MM.1S (cell line): ENCODE measurements around the gene NALCN.

Experiments used
- DNase-seq: peaks from one replicate; pipeline ENCODE4 v3.0.0-alpha.2; 2015
- H2AFZ ChIP-seq: fragments of 300-600 bp; sonication (generic); 2 replicates; pipeline ENCODE4 v1.6.0; 2016; ENCODE audit warnings: antibody characterized with exemption, low read length
- H3F3A ChIP-seq: fragments of 300-600 bp; sonication (generic); 2 replicates; pipeline ENCODE4 v1.6.1; 2016; ENCODE audit warnings: mild to moderate bottlenecking, antibody characterized with exemption, low read length, moderate library complexity, mixed read lengths; ENCODE audit not compliant: insufficient read depth
- H3K27ac ChIP-seq: fragments of 300-600 bp; sonication (generic); 2 replicates; pipeline ENCODE4 v1.5.1; 2016; ENCODE audit warnings: mild to moderate bottlenecking, low read length
- H3K27me3 ChIP-seq: fragments of 300-600 bp; sonication (generic); replicated peaks from 2 replicates; pipeline ENCODE4 v1.6.0; 2016; ENCODE audit warnings: low read length; ENCODE audit not compliant: insufficient read depth
- H3K36me3 ChIP-seq: fragments of 300-600 bp; sonication (generic); replicated peaks from 2 replicates; pipeline ENCODE4 v1.6.1; 2016; ENCODE audit warnings: mild to moderate bottlenecking, low read length, mixed read lengths; ENCODE audit not compliant: insufficient read depth
- H3K4me1 ChIP-seq: fragments of 300-600 bp; sonication (generic); 2 replicates; pipeline ENCODE4 v1.6.1; 2016; ENCODE audit warnings: low read length, mixed read lengths
- H3K4me2 ChIP-seq: fragments of 300-600 bp; sonication (generic); 2 replicates; pipeline ENCODE4 v1.6.0; 2016; ENCODE audit warnings: low read depth, low read length
- H3K4me3 ChIP-seq: fragments of 300-600 bp; sonication (generic); 2 replicates; pipeline ENCODE4 v1.5.1; 2016; ENCODE audit warnings: low read length, mixed read lengths
- H3K79me2 ChIP-seq: fragments of 300-600 bp; sonication (generic); 2 replicates; pipeline ENCODE4 v1.6.1; 2016; ENCODE audit warnings: mixed run types, low read length, mixed read lengths
- H3K9ac ChIP-seq: fragments of 300-600 bp; sonication (generic); 2 replicates; pipeline ENCODE4 v1.6.1; 2016; ENCODE audit warnings: low read length, mixed read lengths
- H3K9me2 ChIP-seq: fragments of 300-600 bp; sonication (generic); replicated peaks from 2 replicates; pipeline ENCODE4 v1.6.1; 2016; ENCODE audit warnings: mild to moderate bottlenecking, low read length, mixed read lengths; ENCODE audit not compliant: insufficient read depth
- H3K9me3 ChIP-seq: fragments of 300-600 bp; sonication (generic); replicated peaks from 2 replicates; pipeline ENCODE4 v1.6.1; 2016; ENCODE audit warnings: mild to moderate bottlenecking, low read length, mixed read lengths; ENCODE audit not compliant: insufficient read depth
- H4K20me1 ChIP-seq: fragments of 300-600 bp; sonication (generic); 2 replicates; pipeline ENCODE4 v1.6.1; 2016; ENCODE audit warnings: mild to moderate bottlenecking, low read length, moderate library complexity, mixed read lengths; ENCODE audit not compliant: insufficient read depth
- CTCF ChIP-seq: fragments of 300-600 bp; sonication (generic); IDR thresholded peaks from 2 replicates; pipeline ENCODE4 v1.5.1; 2016; ENCODE audit warnings: antibody characterized with exemption, low read length, mixed read lengths
- EZH2 ChIP-seq: fragments of 300-600 bp; sonication (generic); optimal IDR thresholded peaks from 2 replicates; pipeline ENCODE3; 2017; ENCODE audit warnings: low read depth, mild to moderate bottlenecking, antibody characterized with exemption, low read length, mixed read lengths
- EZH2phosphoT487 ChIP-seq: fragments of 300-600 bp; sonication (generic); IDR thresholded peaks from 2 replicates; pipeline ENCODE4 v1.6.1; 2018; ENCODE audit warnings: antibody characterized with exemption, low read length

Gene NALCN

GRCh38 chr13:101425156-101425471 lies 8.8 kb upstream of the NALCN start:
- Histone ChIP-seq H3K9me3 (no peaks in the 10 kb centered on the region), H3K4me1 (no peaks in the 10 kb centered on the region), H3F3A (no peaks in the 10 kb centered on the region), H3K79me2 (no peaks in the 10 kb centered on the region), H3K27me3 (no peaks in the 10 kb centered on the region), H4K20me1 (no peaks in the 10 kb centered on the region), H3K36me3 (no peaks in the 10 kb centered on the region), H2AFZ (no peak overlapping the region), H3K9me2 (no peaks in the 10 kb centered on the region), H3K4me3 (no peak overlapping the region), H3K9ac (no peak overlapping the region), H3K27ac (no peak overlapping the region), H3K4me2 (no peak overlapping the region)
- TF ChIP-seq CTCF (no peak), EZH2phosphoT487 (no peak), EZH2 (no peak)
- DNase-seq, result no peak

- H3K36me3 ChIP-seq, result no peaks in the 10 kb centered on the region
- no peak overlapping the region for H3K27ac ChIP-seq
- no peaks in the 10 kb centered on the region for H3K9me3 ChIP-seq
- no peaks in the 10 kb centered on the region for H4K20me1 ChIP-seq
- DNase-seq, result no peak
- H3K79me2 ChIP-seq, result no peaks in the 10 kb centered on the region
- no peak overlapping the region for H3K4me2 ChIP-seq
- H3K9ac ChIP-seq, result no peak overlapping the region
- no peak overlapping the region for H2AFZ ChIP-seq
- H3K9me2 ChIP-seq, result no peaks in the 10 kb centered on the region
- H3K27me3 ChIP-seq, result no peaks in the 10 kb centered on the region
- no peaks in the 10 kb centered on the region for H3F3A ChIP-seq
- H3K4me3 ChIP-seq, result no peak overlapping the region
- H3K4me1 ChIP-seq, result no peaks in the 10 kb centered on the region
- no peak for TF ChIP-seq CTCF
- TF ChIP-seq EZH2phosphoT487, result no peak
- no peak for TF ChIP-seq EZH2
Observed at GRCh38 chr13:101424381-101425155, 8.3 kb upstream of the NALCN start.

- Histone ChIP-seq H3K36me3 (no peaks in the 10 kb centered on the region), H3K9me2 (no peaks in the 10 kb centered on the region), H2AFZ (no peak overlapping the region), H3K79me2 (no peaks in the 10 kb centered on the region), H4K20me1 (no peaks in the 10 kb centered on the region), H3K9me3 (no peaks in the 10 kb centered on the region), H3K4me2 (no peak overlapping the region), H3F3A (no peaks in the 10 kb centered on the region), H3K4me3 (no peak overlapping the region), H3K27ac (no peak overlapping the region), H3K27me3 (no peaks in the 10 kb centered on the region), H3K4me1 (no peaks in the 10 kb centered on the region), H3K9ac (no peak overlapping the region)
- no peak for DNase-seq
- TF ChIP-seq EZH2 (no peak), EZH2phosphoT487 (no peak), CTCF (no peak)
Observed at GRCh38 chr13:101423872-101424271, 7.6 kb upstream of the NALCN start.
